ENCODE results near the gene COX4I1. TPM values are rescaled to one million over a fixed set of nuclear protein-coding genes. Genes with fewer than 3 reads are reported as not detected.

Gene COX4I1
- total RNA-seq, 1 experiment from 2014 or later: 506 TPM

GRCh38 chr16:85835227-85835751 is 35.8 kb downstream of the COX4I1 start:
- no peak for DNase-seq
- H3K27me3 ChIP-seq (ENCODE audit: insufficient read depth, low read length): no peaks in the 10 kb centered on the region
- no peak overlapping the region for H2BK5ac ChIP-seq (ENCODE audit: insufficient read length, low read length)
- H2BK20ac ChIP-seq (ENCODE audit: low read depth, low read length, poor library complexity, severe bottlenecking): no peak overlapping the region
- no peak overlapping the region for H3K23ac ChIP-seq (ENCODE audit: insufficient read length, low read depth, low read length)
- H4K20me1 ChIP-seq (ENCODE audit: control insufficient read depth, insufficient read depth, insufficient read length): no peaks in the 10 kb centered on the region
- H3K27me3 Mint-ChIP-seq (ENCODE audit: low read depth): peaks cover 37% of the 10 kb centered on the region
- H3K56ac ChIP-seq (ENCODE audit: insufficient read length, low read depth, low read length): no peak overlapping the region
- H4K8ac ChIP-seq (replicated peaks; ENCODE audit: insufficient read length, low read depth, low read length): no peak overlapping the region
- peaks cover 0 to 7% of the 10 kb centered on the region in 2 experiments; a peak in 2 of 4 replicates for H3K4me1 Mint-ChIP-seq
- H3K27ac ChIP-seq (ENCODE audit: insufficient read length, low read depth, low read length): no peak overlapping the region
- no peak overlapping the region for H3K4me3 Mint-ChIP-seq
- no peak overlapping the region for H4K91ac ChIP-seq (ENCODE audit: insufficient read length, low read depth, low read length)
- no peak overlapping the region for H2AK5ac ChIP-seq (ENCODE audit: insufficient read length, low read length)
- no peak overlapping the region for H2BK12ac ChIP-seq (ENCODE audit: insufficient read length, low read depth, low read length)
- H3K9ac ChIP-seq (ENCODE audit: extremely low read depth, insufficient read length, low read length): no peak overlapping the region
- TF ChIP-seq, protein P1, sequence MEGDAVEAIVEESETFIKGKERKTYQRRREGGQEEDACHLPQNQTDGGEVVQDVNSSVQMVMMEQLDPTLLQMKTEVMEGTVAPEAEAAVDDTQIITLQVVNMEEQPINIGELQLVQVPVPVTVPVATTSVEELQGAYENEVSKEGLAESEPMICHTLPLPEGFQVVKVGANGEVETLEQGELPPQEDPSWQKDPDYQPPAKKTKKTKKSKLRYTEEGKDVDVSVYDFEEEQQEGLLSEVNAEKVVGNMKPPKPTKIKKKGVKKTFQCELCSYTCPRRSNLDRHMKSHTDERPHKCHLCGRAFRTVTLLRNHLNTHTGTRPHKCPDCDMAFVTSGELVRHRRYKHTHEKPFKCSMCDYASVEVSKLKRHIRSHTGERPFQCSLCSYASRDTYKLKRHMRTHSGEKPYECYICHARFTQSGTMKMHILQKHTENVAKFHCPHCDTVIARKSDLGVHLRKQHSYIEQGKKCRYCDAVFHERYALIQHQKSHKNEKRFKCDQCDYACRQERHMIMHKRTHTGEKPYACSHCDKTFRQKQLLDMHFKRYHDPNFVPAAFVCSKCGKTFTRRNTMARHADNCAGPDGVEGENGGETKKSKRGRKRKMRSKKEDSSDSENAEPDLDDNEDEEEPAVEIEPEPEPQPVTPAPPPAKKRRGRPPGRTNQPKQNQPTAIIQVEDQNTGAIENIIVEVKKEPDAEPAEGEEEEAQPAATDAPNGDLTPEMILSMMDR (conservative IDR thresholded peaks at IDR 0.05): no peak
- H3K27ac Mint-ChIP-seq: peak overlapping the region in 1 of 3 experiments; percentile 44; a peak in 2 of 7 replicates
- no peak overlapping the region for H4K5ac ChIP-seq (ENCODE audit: insufficient read length, low read depth, low read length)
- no peak overlapping the region for H3K4ac ChIP-seq (ENCODE audit: low read depth, low read length)
- no peaks in the 10 kb centered on the region for H3K79me1 ChIP-seq (ENCODE audit: insufficient read depth, low read depth, low read length, poor library complexity, severe bottlenecking)
- H3K36me3 Mint-ChIP-seq (ENCODE audit: insufficient read depth in 1 of 3, low read depth in 3 of 3): peaks cover 2 to 10% (median 2%) of the 10 kb centered on the region in 3 experiments; a peak in 4 of 7 replicates
- H2BK120ac ChIP-seq (ENCODE audit: low read depth, low read length, poor library complexity, severe bottlenecking): no peak overlapping the region
- no peak overlapping the region for H3K18ac ChIP-seq (ENCODE audit: insufficient read length, low read depth, low read length)
- no peak overlapping the region for H3K4me2 ChIP-seq (ENCODE audit: insufficient read depth, insufficient read length, low read length)
- no peaks in the 10 kb centered on the region for H3K4me1 ChIP-seq (ENCODE audit: insufficient read depth, low read length)
- H2BK15ac ChIP-seq (ENCODE audit: low read depth, low read length): no peak overlapping the region
- H3K9me3 Mint-ChIP-seq: peaks cover 9 to 20% of the 10 kb centered on the region in 2 experiments
- H3T11ph ChIP-seq (ENCODE audit: low read length): no peak overlapping the region
- H2AFZ ChIP-seq (ENCODE audit: low read length): no peak overlapping the region
- no peaks in the 10 kb centered on the region for H3K9me3 ChIP-seq (ENCODE audit: control insufficient read depth, low read depth, low read length)
- no peaks in the 10 kb centered on the region for H3K79me2 ChIP-seq (ENCODE audit: insufficient read depth, low read length)
- no peak overlapping the region for H3K14ac ChIP-seq (ENCODE audit: insufficient read depth, low read length)
- H3K23me2 ChIP-seq (ENCODE audit: insufficient read length, low read depth, low read length, poor library complexity, severe bottlenecking): no peaks in the 10 kb centered on the region
- WGBS (ENCODE audit: extremely low coverage, insufficient read length, low lambda C conversion rate): no CpG with 5 or more reads among the region's 21 CpGs

Data from H9 (cell line).